Colonic mucosa (tissue), 4 donors: ENCODE measurements around the gene THSD4. TPM values are rescaled to one million over a fixed set of nuclear protein-coding genes. Genes with fewer than 3 reads are reported as not detected.

Experiments used
- DNase-seq: peaks from one replicate; pipeline ENCODE4 v3.0.0-alpha.2; 2020
- H3K27ac ChIP-seq: fragments of 200-600 bp; one replicate; pipeline ENCODE4 v1.8.0; 2021
- H3K27me3 ChIP-seq: fragments of 200-600 bp; one replicate; pipeline ENCODE4 v1.8.0; 2021
- H3K36me3 ChIP-seq: fragments of 200-600 bp; one replicate; pipeline ENCODE4 v1.8.0; 2021
- H3K4me1 ChIP-seq: fragments of 200-600 bp; one replicate; pipeline ENCODE4 v1.8.0; 2021; ENCODE audit warnings: mild to moderate bottlenecking
- H3K4me3 ChIP-seq: fragments of 200-600 bp; one replicate; pipeline ENCODE4 v1.8.0; 2021
- H3K9ac ChIP-seq, 2 donors: one replicate each; pipeline ENCODE4 v1.7.0; 2013; ENCODE audit warnings: control low read depth in 2 of 2, low read depth in 2 of 2, low read length in 2 of 2
- H3K9me3 ChIP-seq: fragments of 200-600 bp; one replicate; pipeline ENCODE4 v1.8.0; 2021
- CTCF ChIP-seq: fragments of 200-600 bp; IDR thresholded peaks from one replicate; pipeline ENCODE4 v1.8.0; 2022; ENCODE audit warnings: antibody characterized with exemption, mild to moderate bottlenecking
- intact Hi-C: fragments of 100-400 bp; cut with DNase I; formaldehyde crosslinking; loops from one replicate; pipeline ENCODE4 v1.14.1; 2022
- total RNA-seq, 2 donors: library from RNA; stranded (reverse); fragmentation: NEBNext Ultra II Directional in 1 of 2; extraction: Animal tissue kit (Norgen Biotek cat#: 25700) in 1 of 2; gene quantifications; one replicate each; pipeline ENCODE4 v1.2.1, GENCODE V29; 2021
- donor health status: healthy.
- donor health status: DM: no; HTN: no; CAD: no.
- donor health status: DM: no; HTN: no; CAD: no.

THSD4 gene
- total RNA-seq, 2 donors from 2014 or later = 18.8 to 23.5 TPM

DNA sequence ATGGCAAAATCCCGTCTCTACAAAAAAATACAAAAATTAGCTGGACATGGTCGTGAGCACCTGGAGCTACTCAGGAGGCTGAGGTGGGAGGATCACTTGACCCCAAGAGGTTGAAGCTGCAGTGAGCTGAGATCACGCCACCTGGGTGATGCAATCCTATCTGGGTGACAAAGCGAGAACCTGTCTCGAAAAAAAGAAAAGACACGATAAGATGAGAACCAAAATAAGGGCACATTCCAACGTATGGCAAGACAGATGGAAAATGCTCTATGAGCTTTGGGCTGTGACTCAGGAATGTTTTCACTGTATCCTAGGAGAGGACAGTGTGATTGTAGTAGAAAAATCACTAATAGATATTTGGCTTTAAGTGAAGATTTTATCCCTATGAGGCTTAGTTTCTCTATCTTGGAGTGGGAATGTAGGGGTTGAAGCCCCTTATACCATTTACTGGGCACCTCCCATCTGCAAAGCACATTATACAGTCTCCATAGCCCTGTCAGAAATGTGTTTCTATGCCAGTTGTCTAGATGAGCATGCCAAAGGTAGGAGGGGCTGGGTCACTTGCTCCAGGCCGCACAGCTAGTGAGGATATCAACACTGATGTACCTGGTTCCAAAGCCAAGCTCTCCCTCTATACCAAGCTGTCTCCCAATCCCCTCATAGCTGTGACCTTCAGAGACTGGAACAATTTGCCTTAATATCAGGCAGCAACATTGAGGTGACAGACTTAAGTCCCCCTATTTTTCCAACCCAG, 641.5 kb downstream of the THSD4 start:
- H3K9ac ChIP-seq = no peak overlapping the region
- H3K27ac ChIP-seq = no peak overlapping the region
- H3K4me1 ChIP-seq = peaks cover 7% of the 10 kb centered on the region
- TF ChIP-seq CTCF = no peak
- H3K9me3 ChIP-seq = no peaks in the 10 kb centered on the region
- DNase-seq = no peak
- H3K4me3 ChIP-seq = no peak overlapping the region
- intact Hi-C loops = no loop called here
- H3K27me3 ChIP-seq = no peaks in the 10 kb centered on the region
- H3K36me3 ChIP-seq = no peaks in the 10 kb centered on the region

- Histone ChIP-seq H3K9ac (peak overlapping the region in 1 of 2 donors; percentile 35), H3K36me3 (no peaks in the 10 kb centered on the region), H3K27me3 (no peaks in the 10 kb centered on the region), H3K4me1 (peaks cover 7% of the 10 kb centered on the region), H3K9me3 (no peaks in the 10 kb centered on the region), H3K27ac (peak overlapping the region; percentile 22), H3K4me3 (no peak overlapping the region)
- intact Hi-C loops = no loop called here
- DNase-seq = no peak
- TF ChIP-seq CTCF = no peak
These were observed 642.7 kb downstream of the THSD4 start for GRCh38 chr15:71757741-71758530.

- H3K9ac ChIP-seq = no peak overlapping the region
- peaks cover 1% of the 10 kb centered on the region for H3K4me1 ChIP-seq
- no peaks in the 10 kb centered on the region for H3K27me3 ChIP-seq
- H3K36me3 ChIP-seq = no peaks in the 10 kb centered on the region
- DNase-seq = no peak
- H3K9me3 ChIP-seq = no peaks in the 10 kb centered on the region
- intact Hi-C loops = no loop called here
- no peak overlapping the region for H3K4me3 ChIP-seq
- TF ChIP-seq CTCF = no peak
- peak overlapping the region; percentile 22 for H3K27ac ChIP-seq
These were observed 643.4 kb downstream of the THSD4 start for GRCh38 chr15:71758711-71759110.

DNA sequence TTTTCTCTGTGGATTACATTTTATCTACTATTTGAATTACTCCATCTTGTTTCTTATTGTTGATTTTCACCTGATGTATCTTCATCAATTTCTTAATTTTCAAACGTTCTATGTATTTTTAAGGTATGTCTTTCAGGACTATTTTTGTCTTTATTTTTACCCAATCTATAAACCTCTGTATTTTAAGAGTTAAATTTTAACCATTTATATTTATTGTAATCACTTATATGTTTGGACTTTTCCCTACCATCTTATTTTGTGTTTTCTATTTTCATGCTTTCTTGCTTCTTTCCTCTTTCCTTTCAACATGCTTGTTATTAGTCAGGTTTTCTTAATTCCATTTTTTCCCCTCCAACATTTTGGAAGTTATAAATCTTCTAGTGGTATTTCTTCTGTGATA, 645.6 kb downstream of the THSD4 start:
- Histone ChIP-seq H3K9me3 (no peaks in the 10 kb centered on the region), H3K9ac (no peak overlapping the region), H3K36me3 (no peaks in the 10 kb centered on the region), H3K27me3 (no peaks in the 10 kb centered on the region), H3K27ac (no peak overlapping the region), H3K4me1 (no peaks in the 10 kb centered on the region), H3K4me3 (no peak overlapping the region)
- TF ChIP-seq CTCF = no peak
- no peak for DNase-seq
- intact Hi-C loops = no loop called here

DNA sequence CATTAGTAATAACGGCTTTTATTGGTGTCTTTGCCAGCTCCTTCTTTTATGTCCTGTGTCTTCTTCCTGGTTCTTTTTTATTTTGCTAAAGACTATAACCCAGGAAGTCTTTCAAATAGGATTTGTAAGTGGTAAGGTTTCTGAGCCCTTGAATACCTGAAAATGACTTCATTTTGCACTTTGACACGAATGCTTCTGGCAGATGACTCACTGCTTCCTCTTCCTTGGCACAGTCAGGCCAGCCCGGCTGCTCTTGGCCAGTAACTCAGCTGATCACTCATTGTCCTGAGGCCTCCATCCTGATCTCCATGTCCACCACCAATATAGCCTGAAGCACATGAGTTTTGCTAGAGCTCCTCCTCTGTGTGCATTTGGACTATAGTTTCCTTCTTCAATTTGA, 646.4 kb downstream of the THSD4 start:
- DNase-seq = peak; percentile 79
- intact Hi-C loops = no loop called here
- Histone ChIP-seq H3K27me3 (no peaks in the 10 kb centered on the region), H3K9me3 (no peaks in the 10 kb centered on the region), H3K36me3 (no peaks in the 10 kb centered on the region), H3K27ac (peak overlapping the region; percentile 19), H3K4me1 (no peaks in the 10 kb centered on the region), H3K4me3 (no peak overlapping the region), H3K9ac (no peak overlapping the region)
- TF ChIP-seq CTCF = no peak
